GM19351 (cell line): ENCODE results near the gene LCMT2.
"Not testable (repeated sequence)": the region's sequence is repeated elsewhere in the genome, so short reads cannot be mapped to it uniquely, and the experiment has no call there.

Source experiments
- ATAC-seq: cut with Tn5 transposase; IDR thresholded peaks from one replicate; pipeline ENCODE4 v1.9.1; 2021; ENCODE audit warnings: mild to moderate bottlenecking, moderate library complexity; ENCODE audit not compliant: unreplicated experiment

The LCMT2 gene

GRCh38 chr15:43316016-43316970 is 14.1 kb downstream of the LCMT2 start:
- no peak for ATAC-seq

DNA sequence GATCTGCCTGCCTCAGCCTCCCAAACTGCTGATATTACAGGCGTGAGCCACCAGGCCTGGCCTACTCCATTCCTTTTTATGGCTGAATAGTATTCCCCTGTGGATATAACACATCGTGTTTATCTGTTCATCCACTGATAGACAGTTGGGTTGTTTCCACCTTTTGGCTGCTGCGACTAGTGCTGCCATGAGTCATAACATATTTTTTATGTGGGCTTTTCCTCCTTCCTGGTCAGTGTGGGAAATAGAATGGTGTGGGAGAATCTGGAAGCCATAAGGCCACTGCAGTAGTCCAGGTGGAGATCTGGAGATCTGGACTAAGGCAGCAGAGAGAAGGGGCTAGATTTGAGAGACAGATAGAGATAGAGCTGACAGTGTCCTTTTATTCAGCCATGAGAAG is 16.2 kb downstream of the LCMT2 start:
- no peak for ATAC-seq

DNA sequence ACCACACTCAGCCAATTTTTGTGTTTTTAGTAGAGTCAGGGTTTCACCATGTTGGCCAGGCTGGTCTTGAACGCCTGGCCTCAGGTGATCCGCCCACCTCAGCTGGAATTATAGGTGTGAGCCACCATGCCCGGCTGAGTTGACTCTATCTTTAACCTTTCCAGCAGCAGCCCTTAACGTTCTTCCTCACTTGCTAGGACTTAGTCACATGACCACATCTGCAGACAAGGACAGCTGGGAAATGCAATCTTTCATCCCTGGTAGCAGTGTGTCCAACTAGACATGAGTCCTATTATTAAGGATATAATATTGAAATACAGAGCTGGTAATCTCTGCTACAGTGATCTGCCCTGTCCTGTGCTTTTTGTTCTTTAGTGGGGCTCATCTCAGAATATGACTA is 18.0 kb downstream of the LCMT2 start:
- no peak for ATAC-seq

- no peak for ATAC-seq
These were observed 28.1 kb downstream of the LCMT2 start, which contains the start of gene TGM7 for GRCh38 chr15:43302205-43302817. TGM7 (minus strand) TSS chr15:43302255.

DNA sequence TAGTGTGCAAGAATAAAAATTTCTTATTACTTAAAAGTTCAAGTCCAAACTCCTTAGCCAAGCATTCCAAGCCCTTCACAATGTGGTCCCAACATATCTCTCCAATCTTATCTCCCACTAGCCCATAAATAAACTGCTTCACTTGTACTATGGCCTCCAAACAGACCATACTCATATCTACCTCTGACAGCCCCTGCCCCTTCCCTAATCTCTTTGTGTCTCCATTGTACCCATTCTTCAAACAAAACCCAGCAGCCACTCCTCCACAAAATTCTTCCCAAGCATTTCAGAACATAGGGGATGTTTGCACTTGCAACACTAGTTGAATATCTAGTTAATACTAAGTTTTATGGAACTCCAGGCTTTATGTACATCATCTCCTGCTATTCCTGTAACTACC is 30.5 kb downstream of the LCMT2 start:
- no peak for ATAC-seq

GRCh38 chr15:43299411-43299810 is 31.0 kb downstream of the LCMT2 start:
- ATAC-seq, result no peak

DNA sequence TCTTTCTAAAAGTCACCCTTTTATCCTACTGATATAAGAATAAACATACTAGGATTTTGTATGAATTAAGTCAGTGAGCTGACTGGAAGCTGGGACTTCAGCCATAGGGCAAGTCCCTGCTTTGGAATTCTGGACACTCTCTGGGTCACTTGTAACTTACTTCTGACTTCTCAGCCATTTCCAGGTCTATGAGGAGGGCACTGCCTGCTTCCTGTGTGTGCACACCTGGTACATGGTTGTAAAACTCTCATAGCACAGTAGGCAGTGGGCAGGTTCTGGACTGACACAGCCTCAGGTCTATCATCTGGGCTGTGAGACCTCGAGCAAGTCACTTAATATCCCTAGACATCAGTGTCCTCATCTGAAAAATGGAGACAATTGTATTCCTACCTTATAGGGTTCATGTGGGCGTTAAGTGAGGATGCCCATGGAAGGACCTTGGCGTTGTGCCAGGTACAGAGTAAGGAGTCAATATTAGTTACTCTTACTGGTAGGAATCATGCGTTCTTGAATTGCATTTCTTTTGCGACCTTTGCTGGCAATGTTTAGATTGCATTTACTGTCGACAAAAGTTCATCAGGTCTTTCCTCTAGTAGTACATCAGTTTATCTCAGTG is 36.2 kb downstream of the LCMT2 start:
- ATAC-seq, result no peak

DNA sequence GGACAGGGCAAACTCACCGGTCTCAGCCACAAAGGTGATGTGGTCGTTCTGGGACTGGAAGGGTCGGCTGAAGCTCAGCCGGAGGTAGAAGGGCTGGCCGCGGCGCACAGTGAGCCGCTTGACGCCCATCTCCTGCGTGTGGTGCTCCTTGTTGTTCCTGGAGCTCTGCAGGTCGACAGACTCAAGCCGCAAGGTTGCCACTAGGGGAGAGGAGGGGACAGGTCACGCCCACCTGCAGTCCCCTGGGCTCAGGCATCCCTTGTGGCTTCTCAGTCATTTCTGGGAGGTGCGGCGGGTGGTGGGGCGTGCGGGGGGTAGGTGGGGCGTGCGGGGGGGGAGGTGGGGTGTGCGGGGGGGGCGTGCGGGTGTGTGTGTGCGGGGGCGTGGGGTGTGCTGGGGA is 36.9 kb downstream of the LCMT2 start:
- ATAC-seq, result no peak

GRCh38 chr15:43292375-43293078 is 37.8 kb downstream of the LCMT2 start:
- no peak for ATAC-seq

GRCh38 chr15:43289656-43290055 is 40.7 kb downstream of the LCMT2 start:
- not testable (repeated sequence) for ATAC-seq

- no peak for ATAC-seq
These were observed 43.1 kb downstream of the LCMT2 start for GRCh38 chr15:43287254-43287653.

GRCh38 chr15:43286074-43286473 is 44.3 kb downstream of the LCMT2 start:
- no peak for ATAC-seq

- ATAC-seq, result no peak
These were observed 44.8 kb downstream of the LCMT2 start for GRCh38 chr15:43285609-43286037.

DNA sequence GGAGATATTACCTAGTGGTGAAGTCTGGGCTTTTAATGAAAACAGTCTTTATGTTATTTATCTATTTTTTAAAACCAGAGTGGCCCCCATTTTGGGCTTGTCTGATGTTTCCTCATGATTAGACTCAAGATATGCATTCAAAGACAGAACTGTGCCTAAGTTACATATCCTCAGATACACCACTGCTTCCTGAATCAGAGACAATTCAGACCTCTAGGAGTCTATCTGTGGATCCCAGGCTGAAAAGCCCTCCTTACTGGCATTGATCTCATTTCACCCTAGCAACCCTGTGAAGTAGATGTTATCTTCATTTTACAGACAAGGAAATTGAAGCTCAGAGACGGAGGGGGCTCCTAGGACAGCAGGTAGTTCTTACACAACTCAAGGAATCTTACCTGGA is 46.8 kb downstream of the LCMT2 start:
- ATAC-seq, result no peak

GRCh38 chr15:43281926-43282602 is 48.3 kb downstream of the LCMT2 start:
- ATAC-seq, result no peak

DNA sequence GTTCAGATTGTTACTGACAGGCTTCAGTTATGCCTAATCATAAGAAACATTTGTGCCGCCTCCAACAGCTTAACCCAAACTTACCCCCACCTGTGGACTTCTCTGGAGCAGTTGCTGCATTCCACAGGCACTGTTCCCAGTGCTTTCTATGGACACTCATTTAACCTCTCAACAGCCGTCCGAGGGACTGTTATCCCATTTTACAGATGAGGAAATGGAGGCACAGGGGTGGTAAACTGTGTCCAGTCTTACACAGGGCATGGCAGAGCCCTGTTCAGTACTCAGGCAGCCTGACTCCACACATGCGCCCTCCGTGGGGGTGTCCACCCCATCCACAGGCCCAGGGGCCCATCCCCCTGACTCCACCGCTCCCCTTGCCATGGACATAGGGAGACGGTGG is 49.4 kb downstream of the LCMT2 start:
- ATAC-seq, result no peak

- no peak for ATAC-seq
These were observed 50.9 kb downstream of the LCMT2 start for GRCh38 chr15:43279496-43279895.

DNA sequence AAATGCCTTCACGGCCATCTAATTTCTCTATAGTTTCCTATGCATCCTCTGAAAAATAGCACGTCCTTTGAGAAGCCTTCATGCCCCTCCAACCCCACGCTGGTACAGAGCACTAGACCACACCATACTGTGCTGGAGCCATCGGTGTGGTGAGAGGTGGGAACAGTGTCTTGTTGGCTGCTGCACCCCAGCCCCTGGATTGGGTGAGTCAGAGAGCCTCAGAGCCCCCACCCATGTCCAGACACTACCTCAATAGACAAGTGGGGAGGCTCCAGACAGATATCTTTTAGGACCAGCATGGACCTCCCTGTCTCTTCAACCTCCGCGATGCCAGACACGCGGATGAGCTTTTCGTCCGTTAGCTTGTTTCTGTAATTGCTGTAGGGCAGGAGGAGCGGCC is 51.5 kb downstream of the LCMT2 start:
- no peak for ATAC-seq

DNA sequence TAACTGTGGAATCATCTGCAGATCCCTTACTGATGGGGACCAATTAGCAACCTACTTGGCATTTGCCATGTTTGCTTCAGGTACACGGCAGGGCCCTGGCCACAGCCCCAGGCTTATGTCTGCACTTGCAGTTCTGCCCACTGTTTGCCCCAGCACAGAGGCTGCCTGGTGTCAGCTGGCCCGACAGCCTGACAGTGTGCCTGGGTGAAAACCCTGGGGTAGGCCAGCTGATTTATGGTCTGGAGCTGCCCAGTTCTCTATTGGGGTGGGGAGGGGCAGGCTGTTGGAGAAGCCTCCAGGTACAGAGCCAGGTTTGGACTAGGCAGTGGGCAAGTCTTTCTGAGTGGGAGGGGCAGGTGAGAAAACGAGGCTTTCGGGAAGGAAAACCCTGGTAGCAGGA is 52.5 kb downstream of the LCMT2 start:
- ATAC-seq, result no peak

DNA sequence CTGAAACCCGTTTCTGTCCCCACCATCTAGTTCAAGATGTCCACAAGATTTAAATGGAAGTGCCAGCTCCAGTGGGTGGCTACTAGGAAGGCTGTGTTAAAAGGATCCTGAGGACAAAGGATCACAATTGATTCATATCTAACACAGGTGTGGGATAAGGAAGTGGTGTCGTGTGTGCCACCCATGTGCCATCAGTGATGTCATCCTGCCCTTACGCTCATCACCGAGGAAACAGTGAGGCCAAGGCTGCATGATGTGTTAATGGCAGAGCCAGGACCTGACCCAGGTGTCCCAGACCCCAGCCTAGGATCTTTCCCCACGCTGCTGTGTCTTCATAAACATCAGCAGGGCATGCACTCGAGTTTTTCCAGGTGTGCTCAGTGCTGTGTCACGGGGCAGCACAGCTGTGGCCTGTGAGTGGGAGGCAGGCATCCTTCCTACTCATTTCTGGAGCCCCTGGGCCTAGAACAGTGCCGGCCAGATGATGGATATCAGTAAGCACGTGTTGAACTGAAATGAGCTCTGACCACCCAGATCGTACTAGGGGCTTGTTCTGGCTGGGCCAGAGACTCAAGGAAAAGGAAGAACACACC is 53.0 kb downstream of the LCMT2 start:
- no peak for ATAC-seq
